AG10803 (cell line): Measurements from ENCODE around the gene SPCS2.
A peak's percentile ranks its signal among the peaks of the same experiment; 100 is the strongest.

Experiments
- DNase-seq: peaks from one replicate; pipeline ENCODE4 v3.0.0; 2010; ENCODE audit warnings: low read depth
- H3K4me3 ChIP-seq: 2 replicates; pipeline ENCODE4 v1.5.1; 2011; ENCODE audit warnings: mild to moderate bottlenecking, low read length, control low read depth
- CTCF ChIP-seq: conservative IDR thresholded peaks from 2 replicates; pipeline ENCODE4 v1.5.1; 2011; ENCODE audit warnings: mild to moderate bottlenecking, low read length, control low read depth, inconsistent platforms

SPCS2 gene

GRCh38 chr11:74949753-74950137 is 679 bp downstream of the SPCS2 start:
- peak overlapping the region; percentile 98 for H3K4me3 ChIP-seq
- TF ChIP-seq CTCF: no peak
- DNase-seq: peak; percentile 37

- no peak for TF ChIP-seq CTCF
- DNase-seq: no peak
- peak overlapping the region; percentile 98 for H3K4me3 ChIP-seq
Measured at GRCh38 chr11:74950374-74950969, 1.4 kb downstream of the SPCS2 start.

- TF ChIP-seq CTCF: no peak
- no peak for DNase-seq
- H3K4me3 ChIP-seq: no peak overlapping the region
Measured at GRCh38 chr11:74951226-74951625, 2.2 kb downstream of the SPCS2 start.

DNA sequence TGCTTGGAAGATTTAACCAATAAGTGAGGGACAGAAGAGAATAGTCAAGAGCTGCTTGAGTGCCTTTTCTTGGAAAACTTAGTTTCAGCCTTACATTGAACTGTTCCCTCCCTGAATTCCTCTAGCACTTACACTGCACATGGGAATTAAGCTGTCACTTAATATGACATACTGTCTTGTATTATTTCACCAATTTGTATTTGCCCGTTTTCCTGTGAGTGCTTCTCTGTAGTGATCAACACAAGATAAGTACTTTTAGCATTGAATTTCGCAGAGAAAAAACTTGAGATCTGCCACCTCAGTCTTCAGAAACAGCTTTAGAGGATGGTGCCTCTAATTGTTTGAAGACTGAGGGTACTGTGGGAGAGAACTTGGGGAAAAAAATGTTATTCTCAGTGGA is 3.7 kb downstream of the SPCS2 start:
- DNase-seq: no peak
- no peak overlapping the region for H3K4me3 ChIP-seq
- no peak for TF ChIP-seq CTCF

- no peak overlapping the region for H3K4me3 ChIP-seq
- no peak for TF ChIP-seq CTCF
- no peak for DNase-seq
Measured at GRCh38 chr11:74953451-74953850, 4.4 kb downstream of the SPCS2 start.

DNA sequence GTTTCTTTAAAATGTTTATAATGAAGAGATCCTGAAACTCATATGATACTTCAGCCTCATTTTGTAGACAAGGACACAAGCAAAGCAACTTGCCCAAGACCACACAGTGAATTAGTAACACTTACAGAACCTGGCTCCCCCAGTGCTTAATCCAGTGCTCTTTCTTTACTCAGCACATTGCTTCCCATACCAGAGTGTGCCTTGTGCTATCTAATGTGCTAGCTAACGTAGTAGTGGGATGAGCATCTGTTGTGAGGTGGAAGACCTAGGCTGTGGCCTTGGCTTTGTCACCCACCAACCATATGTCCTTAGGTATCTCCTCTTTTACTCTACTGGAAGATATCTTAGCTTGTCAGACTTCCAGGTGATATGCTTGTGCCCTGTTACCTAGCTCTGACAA is 5.1 kb downstream of the SPCS2 start:
- no peak for TF ChIP-seq CTCF
- DNase-seq: no peak
- no peak overlapping the region for H3K4me3 ChIP-seq

GRCh38 chr11:74956397-74957015 is 7.4 kb downstream of the SPCS2 start:
- no peak for DNase-seq
- no peak overlapping the region for H3K4me3 ChIP-seq
- TF ChIP-seq CTCF: no peak
